Muscle of back (tissue), 11 donors: ENCODE measurements around the gene STAG3. TPM values are rescaled to one million over a fixed set of nuclear protein-coding genes. Genes with fewer than 3 reads are reported as not detected.
"Not testable (repeated sequence)": the region's sequence is repeated elsewhere in the genome, so short reads cannot be mapped to it uniquely, and the experiment has no call there.

Source experiments
- DNase-seq, 3 donors: peaks; one replicate each; pipeline versions ENCODE4 v3.0.0 to v3.0.0-alpha.2; 2013
- polyA plus RNA-seq, 10 donors: library from polyadenylated mRNA; unstranded; fragments of 120-200 nt; gene quantifications; one replicate each; pipeline ENCODE4 v1.2.1, GENCODE V29; 2013; ENCODE audit not compliant: insufficient read length in 10 of 10

STAG3 gene
- polyA plus RNA-seq, 10 donors = 8.4 to 25.7 (median 12.6) TPM

- DNase-seq = no peak
These were observed 36.0 kb downstream of the STAG3 start for GRCh38 chr7:100213672-100214071.

- not testable (repeated sequence) for DNase-seq
These were observed 36.6 kb downstream of the STAG3 start for GRCh38 chr7:100214356-100214755.

- peak; percentile 83 to 96 (median 92) for DNase-seq
These were observed 38.2 kb downstream of the STAG3 start for GRCh38 chr7:100215895-100216294.

GRCh38 chr7:100217934-100218333, 40.2 kb downstream of the STAG3 start:
- peak in 1 of 3 donors; percentile 19 for DNase-seq

- DNase-seq = no peak
These were observed 41.6 kb downstream of the STAG3 start for GRCh38 chr7:100219271-100219737.

- DNase-seq = not testable (repeated sequence)
These were observed 42.3 kb downstream of the STAG3 start, which contains the start of gene PVRIG for GRCh38 chr7:100219801-100220585. PVRIG (plus strand) TSS chr7:100219949; CDS start chr7:100219971, 22 bp downstream.

GRCh38 chr7:100220586-100221230, 43.0 kb downstream of the STAG3 start:
- no peak for DNase-seq

- DNase-seq = no peak
These were observed 43.6 kb downstream of the STAG3 start for GRCh38 chr7:100221231-100221718.

- DNase-seq = no peak
These were observed 44.2 kb downstream of the STAG3 start for GRCh38 chr7:100221767-100222444.

GRCh38 chr7:100222445-100223132, 44.9 kb downstream of the STAG3 start:
- no peak for DNase-seq

GRCh38 chr7:100223376-100223927, 45.7 kb downstream of the STAG3 start:
- DNase-seq = not testable (repeated sequence)

- DNase-seq = not testable (repeated sequence)
These were observed 47.2 kb downstream of the STAG3 start for GRCh38 chr7:100224891-100225290.

- DNase-seq = not testable (repeated sequence)
These were observed 57.1 kb downstream of the STAG3 start for GRCh38 chr7:100234660-100235317.

- DNase-seq = not testable (repeated sequence)
These were observed 62.3 kb downstream of the STAG3 start for GRCh38 chr7:100239975-100240374.

GRCh38 chr7:100243385-100243784, 65.7 kb downstream of the STAG3 start:
- peak in 2 of 3 donors; percentile 23 to 31 for DNase-seq

- DNase-seq = peak in 1 of 3 donors; percentile 5
These were observed 67.4 kb downstream of the STAG3 start for GRCh38 chr7:100244988-100245605.

- DNase-seq = peak in 1 of 3 donors; percentile 40
These were observed 68.6 kb downstream of the STAG3 start for GRCh38 chr7:100246121-100246864.

GRCh38 chr7:100246865-100247137, 69.1 kb downstream of the STAG3 start:
- not testable (repeated sequence) for DNase-seq

- peak in 2 of 3 donors; percentile 33 to 66 for DNase-seq
These were observed 69.5 kb downstream of the STAG3 start for GRCh38 chr7:100247152-100247757.
